ENCODE results near the gene HTRA3.

GRCh38 chr4:8319061-8319460 lies 49.5 kb downstream of the HTRA3 start:
- TF ChIP-seq ZNF274 (IDR thresholded peaks at IDR 0.05; ENCODE audit: low read depth, low read length) (no peak), YY1 (IDR thresholded peaks at IDR 0.05; ENCODE audit: insufficient read depth, insufficient read length) (no peak), SUZ12 (IDR thresholded peaks at IDR 0.05; ENCODE audit: extremely low read depth, insufficient read depth, insufficient read length) (no peak)

All from NT2/D1 (cell line).